ENCODE measurements around the gene PHETA1. TPM values are rescaled to one million over a fixed set of nuclear protein-coding genes. Genes with fewer than 3 reads are reported as not detected.

PHETA1 gene
- total and polyA plus RNA-seq, 2 of the 13 experiments (the other 11 are each of a cell fraction or from before 2014, with no cell fraction given) = 11.3 to 20.8 TPM

DNA sequence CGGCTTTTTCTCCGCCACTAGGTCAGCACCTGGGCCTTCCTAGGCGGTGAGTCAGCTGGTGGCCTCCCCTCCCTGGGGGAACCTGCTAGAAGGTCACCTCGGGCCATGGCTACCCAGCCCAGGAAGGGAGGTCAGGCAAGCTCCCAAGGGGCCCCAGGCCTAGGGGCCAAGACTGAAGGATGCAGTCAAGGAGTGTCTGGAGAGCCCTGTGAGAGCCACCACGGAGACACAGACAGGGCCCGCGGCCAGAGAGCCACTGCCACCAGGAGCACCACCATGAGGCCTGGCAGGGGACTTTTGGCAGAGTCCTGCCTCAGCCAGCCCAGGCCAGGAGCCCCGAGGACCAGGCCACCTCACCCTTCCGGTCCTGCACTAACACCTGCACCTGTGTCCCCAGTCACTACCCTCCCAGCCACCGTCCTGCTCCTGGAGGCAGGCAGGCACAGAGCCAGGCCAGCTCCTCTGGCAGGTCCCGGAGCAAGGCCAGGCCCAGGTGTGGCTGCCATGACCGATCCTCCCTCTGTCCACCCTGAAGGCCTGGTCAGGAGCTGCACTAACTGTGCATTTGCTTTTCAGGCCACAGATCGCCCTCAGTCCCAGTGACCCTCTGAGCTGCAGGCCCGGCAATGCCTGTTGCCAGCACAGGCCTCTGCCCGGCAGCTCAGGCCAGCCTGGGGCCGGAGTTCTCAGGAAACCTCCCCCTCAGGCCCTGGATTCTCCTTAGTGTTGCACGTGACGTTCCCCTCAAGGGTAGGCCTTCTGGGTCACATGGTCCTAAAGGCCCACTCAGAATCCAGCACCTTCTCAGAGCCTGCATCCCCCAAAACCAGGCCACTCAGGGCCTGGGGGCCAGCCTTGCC lies 6.9 kb downstream of the PHETA1 start (continued):
- TF ChIP-seq PREB (CRISPR knock-in tag; IDR thresholded peaks at IDR 0.05) = no peak
- no peak for TF ChIP-seq ZNF446 (CRISPR knock-in tag; IDR thresholded peaks at IDR 0.05)
- peak in 1 of 2 experiments; percentile 18; a peak in 1 of 4 replicates for TF ChIP-seq POLR2A (IDR thresholded peaks at IDR 0.05; ENCODE audit: insufficient read depth in 1 of 2, low read depth in 2 of 2, low read length in 2 of 2)
- TF ChIP-seq SMYD3 (CRISPR knock-in tag; IDR thresholded peaks at IDR 0.05) = no peak
- no peak for TF ChIP-seq HIVEP1 (CRISPR knock-in tag; IDR thresholded peaks at IDR 0.05)
- peak; percentile 63; the same call in 1 of the 2 replicates for TF ChIP-seq BCL6 (CRISPR knock-in tag; IDR thresholded peaks at IDR 0.05)
- TF ChIP-seq AHDC1 (CRISPR knock-in tag; IDR thresholded peaks at IDR 0.05; ENCODE audit: borderline replicate concordance) = no peak
- no peak for TF ChIP-seq IKZF1 (IDR thresholded peaks at IDR 0.05)
- TF ChIP-seq, protein P1, sequence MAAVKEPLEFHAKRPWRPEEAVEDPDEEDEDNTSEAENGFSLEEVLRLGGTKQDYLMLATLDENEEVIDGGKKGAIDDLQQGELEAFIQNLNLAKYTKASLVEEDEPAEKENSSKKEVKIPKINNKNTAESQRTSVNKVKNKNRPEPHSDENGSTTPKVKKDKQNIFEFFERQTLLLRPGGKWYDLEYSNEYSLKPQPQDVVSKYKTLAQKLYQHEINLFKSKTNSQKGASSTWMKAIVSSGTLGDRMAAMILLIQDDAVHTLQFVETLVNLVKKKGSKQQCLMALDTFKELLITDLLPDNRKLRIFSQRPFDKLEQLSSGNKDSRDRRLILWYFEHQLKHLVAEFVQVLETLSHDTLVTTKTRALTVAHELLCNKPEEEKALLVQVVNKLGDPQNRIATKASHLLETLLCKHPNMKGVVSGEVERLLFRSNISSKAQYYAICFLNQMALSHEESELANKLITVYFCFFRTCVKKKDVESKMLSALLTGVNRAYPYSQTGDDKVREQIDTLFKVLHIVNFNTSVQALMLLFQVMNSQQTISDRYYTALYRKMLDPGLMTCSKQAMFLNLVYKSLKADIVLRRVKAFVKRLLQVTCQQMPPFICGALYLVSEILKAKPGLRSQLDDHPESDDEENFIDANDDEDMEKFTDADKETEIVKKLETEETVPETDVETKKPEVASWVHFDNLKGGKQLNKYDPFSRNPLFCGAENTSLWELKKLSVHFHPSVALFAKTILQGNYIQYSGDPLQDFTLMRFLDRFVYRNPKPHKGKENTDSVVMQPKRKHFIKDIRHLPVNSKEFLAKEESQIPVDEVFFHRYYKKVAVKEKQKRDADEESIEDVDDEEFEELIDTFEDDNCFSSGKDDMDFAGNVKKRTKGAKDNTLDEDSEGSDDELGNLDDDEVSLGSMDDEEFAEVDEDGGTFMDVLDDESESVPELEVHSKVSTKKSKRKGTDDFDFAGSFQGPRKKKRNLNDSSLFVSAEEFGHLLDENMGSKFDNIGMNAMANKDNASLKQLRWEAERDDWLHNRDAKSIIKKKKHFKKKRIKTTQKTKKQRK (IDR thresholded peaks at IDR 0.05; ENCODE audit: low read length) = no peak
- no peak for TF ChIP-seq PHF20 (CRISPR knock-in tag; IDR thresholded peaks at IDR 0.05)
- TF ChIP-seq TIGD3 (CRISPR knock-in tag; IDR thresholded peaks at IDR 0.05; ENCODE audit: borderline replicate concordance) = no peak
- TF ChIP-seq KAT7 (CRISPR knock-in tag; IDR thresholded peaks at IDR 0.05; ENCODE audit: borderline replicate concordance) = no peak
- no peak for TF ChIP-seq AKAP8 (CRISPR knock-in tag; IDR thresholded peaks at IDR 0.05)
- no peak for TF ChIP-seq XRCC5 (optimal IDR thresholded peaks at IDR 0.05; ENCODE audit: low read length)
- TF ChIP-seq, protein P2, sequence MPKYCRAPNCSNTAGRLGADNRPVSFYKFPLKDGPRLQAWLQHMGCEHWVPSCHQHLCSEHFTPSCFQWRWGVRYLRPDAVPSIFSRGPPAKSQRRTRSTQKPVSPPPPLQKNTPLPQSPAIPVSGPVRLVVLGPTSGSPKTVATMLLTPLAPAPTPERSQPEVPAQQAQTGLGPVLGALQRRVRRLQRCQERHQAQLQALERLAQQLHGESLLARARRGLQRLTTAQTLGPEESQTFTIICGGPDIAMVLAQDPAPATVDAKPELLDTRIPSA (CRISPR knock-in tag; IDR thresholded peaks at IDR 0.05; ENCODE audit: borderline replicate concordance) = no peak
- TF ChIP-seq RORA (CRISPR knock-in tag; IDR thresholded peaks at IDR 0.05) = no peak
- TF ChIP-seq CEBPG (CRISPR knock-in tag; IDR thresholded peaks at IDR 0.05) = no peak
